ENCODE results near the gene PUM2. TPM values are rescaled to one million over a fixed set of nuclear protein-coding genes. Genes with fewer than 3 reads are reported as not detected.

Gene PUM2
- total and polyA plus RNA-seq, 2 of the 13 experiments (the other 11 are each of a cell fraction or from before 2014, with no cell fraction given): 69.6 to 69.8 TPM

DNA sequence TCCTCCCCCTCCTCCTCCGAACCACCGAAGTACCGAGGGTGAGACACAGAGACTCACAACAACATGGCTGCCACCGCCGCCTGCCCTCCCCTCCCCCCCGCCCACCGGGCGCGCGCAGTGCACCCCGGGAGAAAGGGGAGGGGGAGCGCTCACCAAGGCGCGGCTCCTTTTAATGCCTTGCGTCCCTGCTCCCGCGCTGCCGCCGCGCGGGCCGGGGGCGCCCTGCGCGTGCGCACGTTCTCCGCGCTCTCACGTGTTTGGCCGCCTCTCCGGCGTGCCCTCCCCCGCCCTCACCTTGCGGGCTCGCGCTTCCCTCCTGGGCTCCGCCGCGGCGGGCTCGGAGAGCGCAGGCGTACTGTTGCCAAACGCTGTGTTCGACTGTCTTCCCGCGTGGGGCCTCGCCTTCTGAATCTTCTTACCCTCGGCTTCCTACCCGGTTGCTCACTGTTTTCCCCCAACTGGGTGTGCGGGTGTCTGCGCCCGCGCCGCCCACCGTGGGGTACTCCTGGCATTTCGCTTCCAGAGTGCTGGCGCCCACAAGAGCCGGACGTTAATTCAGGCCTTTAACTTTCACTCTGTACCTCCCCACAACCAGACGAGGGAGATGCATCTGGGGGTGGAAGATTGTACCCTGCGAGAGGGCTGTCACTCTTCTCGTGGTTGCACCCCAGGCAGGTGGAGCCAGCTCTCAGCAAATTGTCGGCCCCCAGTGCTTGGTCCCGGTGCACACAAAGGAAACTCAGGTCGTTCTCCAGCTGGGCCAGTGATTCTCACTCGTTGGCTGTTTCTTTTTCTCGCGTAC lies at the start of gene PUM2 (continued):
- TF ChIP-seq, protein P1, sequence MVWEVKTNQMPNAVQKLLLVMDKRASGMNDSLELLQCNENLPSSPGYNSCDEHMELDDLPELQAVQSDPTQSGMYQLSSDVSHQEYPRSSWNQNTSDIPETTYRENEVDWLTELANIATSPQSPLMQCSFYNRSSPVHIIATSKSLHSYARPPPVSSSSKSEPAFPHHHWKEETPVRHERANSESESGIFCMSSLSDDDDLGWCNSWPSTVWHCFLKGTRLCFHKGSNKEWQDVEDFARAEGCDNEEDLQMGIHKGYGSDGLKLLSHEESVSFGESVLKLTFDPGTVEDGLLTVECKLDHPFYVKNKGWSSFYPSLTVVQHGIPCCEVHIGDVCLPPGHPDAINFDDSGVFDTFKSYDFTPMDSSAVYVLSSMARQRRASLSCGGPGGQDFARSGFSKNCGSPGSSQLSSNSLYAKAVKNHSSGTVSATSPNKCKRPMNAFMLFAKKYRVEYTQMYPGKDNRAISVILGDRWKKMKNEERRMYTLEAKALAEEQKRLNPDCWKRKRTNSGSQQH (CRISPR knock-in tag; IDR thresholded peaks at IDR 0.05; ENCODE audit: low read depth): peak; percentile 69; the same call in 1 of the 2 replicates
- TF ChIP-seq ZNF577 (CRISPR knock-in tag; IDR thresholded peaks at IDR 0.05; ENCODE audit: borderline replicate concordance, low read depth): 0 out of 2 replicates have a peak, but pooled peaks have one; percentile 65
- TF ChIP-seq ZNF546 (CRISPR knock-in tag; conservative IDR thresholded peaks at IDR 0.05): peak; percentile 80; the same call in 1 of the 2 replicates
- TF ChIP-seq TRIM24 (CRISPR knock-in tag; IDR thresholded peaks at IDR 0.05): no peak
- TF ChIP-seq TBP (CRISPR knock-in tag; IDR thresholded peaks at IDR 0.05): peak; percentile 98; the same call in 1 of the 2 replicates
- TF ChIP-seq NFE2L1 (CRISPR knock-in tag; IDR thresholded peaks at IDR 0.05; ENCODE audit: borderline replicate concordance): peak; percentile 76; the same call in 1 of the 2 replicates
- TF ChIP-seq ZNF7 (CRISPR knock-in tag; IDR thresholded peaks at IDR 0.05): no peak
- peak; percentile 88; the same call in 1 of the 2 replicates for TF ChIP-seq ZNF343 (CRISPR knock-in tag; IDR thresholded peaks at IDR 0.05)
- peak; percentile 85 for TF ChIP-seq SRSF1 (optimal IDR thresholded peaks at IDR 0.05; ENCODE audit: low read depth, low read length)
- peak; percentile 61 for TF ChIP-seq SKI (IDR thresholded peaks at IDR 0.05; ENCODE audit: partially characterized antibody)
- peak; percentile 86 for TF ChIP-seq NR1H2 (CRISPR knock-in tag; IDR thresholded peaks at IDR 0.05; ENCODE audit: borderline replicate concordance, low read depth)
- peak; percentile 89 for TF ChIP-seq IKZF4 (CRISPR knock-in tag; IDR thresholded peaks at IDR 0.05; ENCODE audit: borderline replicate concordance, low read depth, not compliant biosample characterization)
- TF ChIP-seq ZFP82 (CRISPR knock-in tag; IDR thresholded peaks at IDR 0.05; ENCODE audit: borderline replicate concordance): no peak; the same call in none of the 2 replicates
- TF ChIP-seq MTA1 (CRISPR knock-in tag; IDR thresholded peaks at IDR 0.05; ENCODE audit: borderline replicate concordance): peak; percentile 78; the same call in 1 of the 2 replicates
- peak; percentile 94 for TF ChIP-seq ZC3H13 (CRISPR knock-in tag; IDR thresholded peaks at IDR 0.05)
- TF ChIP-seq, protein P2, sequence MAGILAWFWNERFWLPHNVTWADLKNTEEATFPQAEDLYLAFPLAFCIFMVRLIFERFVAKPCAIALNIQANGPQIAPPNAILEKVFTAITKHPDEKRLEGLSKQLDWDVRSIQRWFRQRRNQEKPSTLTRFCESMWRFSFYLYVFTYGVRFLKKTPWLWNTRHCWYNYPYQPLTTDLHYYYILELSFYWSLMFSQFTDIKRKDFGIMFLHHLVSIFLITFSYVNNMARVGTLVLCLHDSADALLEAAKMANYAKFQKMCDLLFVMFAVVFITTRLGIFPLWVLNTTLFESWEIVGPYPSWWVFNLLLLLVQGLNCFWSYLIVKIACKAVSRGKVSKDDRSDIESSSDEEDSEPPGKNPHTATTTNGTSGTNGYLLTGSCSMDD (CRISPR knock-in tag; IDR thresholded peaks at IDR 0.05): peak; percentile 95
- TF ChIP-seq, protein P3, sequence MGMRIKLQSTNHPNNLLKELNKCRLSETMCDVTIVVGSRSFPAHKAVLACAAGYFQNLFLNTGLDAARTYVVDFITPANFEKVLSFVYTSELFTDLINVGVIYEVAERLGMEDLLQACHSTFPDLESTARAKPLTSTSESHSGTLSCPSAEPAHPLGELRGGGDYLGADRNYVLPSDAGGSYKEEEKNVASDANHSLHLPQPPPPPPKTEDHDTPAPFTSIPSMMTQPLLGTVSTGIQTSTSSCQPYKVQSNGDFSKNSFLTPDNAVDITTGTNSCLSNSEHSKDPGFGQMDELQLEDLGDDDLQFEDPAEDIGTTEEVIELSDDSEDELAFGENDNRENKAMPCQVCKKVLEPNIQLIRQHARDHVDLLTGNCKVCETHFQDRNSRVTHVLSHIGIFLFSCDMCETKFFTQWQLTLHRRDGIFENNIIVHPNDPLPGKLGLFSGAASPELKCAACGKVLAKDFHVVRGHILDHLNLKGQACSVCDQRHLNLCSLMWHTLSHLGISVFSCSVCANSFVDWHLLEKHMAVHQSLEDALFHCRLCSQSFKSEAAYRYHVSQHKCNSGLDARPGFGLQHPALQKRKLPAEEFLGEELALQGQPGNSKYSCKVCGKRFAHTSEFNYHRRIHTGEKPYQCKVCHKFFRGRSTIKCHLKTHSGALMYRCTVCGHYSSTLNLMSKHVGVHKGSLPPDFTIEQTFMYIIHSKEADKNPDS (CRISPR knock-in tag; IDR thresholded peaks at IDR 0.05): peak; percentile 93; the same call in 1 of the 2 replicates
- peak; percentile 96 for TF ChIP-seq TBX2 (CRISPR knock-in tag; IDR thresholded peaks at IDR 0.05; ENCODE audit: borderline replicate concordance)
- TF ChIP-seq, protein P4, sequence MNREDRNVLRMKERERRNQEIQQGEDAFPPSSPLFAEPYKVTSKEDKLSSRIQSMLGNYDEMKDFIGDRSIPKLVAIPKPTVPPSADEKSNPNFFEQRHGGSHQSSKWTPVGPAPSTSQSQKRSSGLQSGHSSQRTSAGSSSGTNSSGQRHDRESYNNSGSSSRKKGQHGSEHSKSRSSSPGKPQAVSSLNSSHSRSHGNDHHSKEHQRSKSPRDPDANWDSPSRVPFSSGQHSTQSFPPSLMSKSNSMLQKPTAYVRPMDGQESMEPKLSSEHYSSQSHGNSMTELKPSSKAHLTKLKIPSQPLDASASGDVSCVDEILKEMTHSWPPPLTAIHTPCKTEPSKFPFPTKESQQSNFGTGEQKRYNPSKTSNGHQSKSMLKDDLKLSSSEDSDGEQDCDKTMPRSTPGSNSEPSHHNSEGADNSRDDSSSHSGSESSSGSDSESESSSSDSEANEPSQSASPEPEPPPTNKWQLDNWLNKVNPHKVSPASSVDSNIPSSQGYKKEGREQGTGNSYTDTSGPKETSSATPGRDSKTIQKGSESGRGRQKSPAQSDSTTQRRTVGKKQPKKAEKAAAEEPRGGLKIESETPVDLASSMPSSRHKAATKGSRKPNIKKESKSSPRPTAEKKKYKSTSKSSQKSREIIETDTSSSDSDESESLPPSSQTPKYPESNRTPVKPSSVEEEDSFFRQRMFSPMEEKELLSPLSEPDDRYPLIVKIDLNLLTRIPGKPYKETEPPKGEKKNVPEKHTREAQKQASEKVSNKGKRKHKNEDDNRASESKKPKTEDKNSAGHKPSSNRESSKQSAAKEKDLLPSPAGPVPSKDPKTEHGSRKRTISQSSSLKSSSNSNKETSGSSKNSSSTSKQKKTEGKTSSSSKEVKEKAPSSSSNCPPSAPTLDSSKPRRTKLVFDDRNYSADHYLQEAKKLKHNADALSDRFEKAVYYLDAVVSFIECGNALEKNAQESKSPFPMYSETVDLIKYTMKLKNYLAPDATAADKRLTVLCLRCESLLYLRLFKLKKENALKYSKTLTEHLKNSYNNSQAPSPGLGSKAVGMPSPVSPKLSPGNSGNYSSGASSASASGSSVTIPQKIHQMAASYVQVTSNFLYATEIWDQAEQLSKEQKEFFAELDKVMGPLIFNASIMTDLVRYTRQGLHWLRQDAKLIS (CRISPR knock-in tag; IDR thresholded peaks at IDR 0.05): no peak; the same call in 1 of the 2 replicates
- 0 out of 2 replicates have a peak, but pooled peaks have one; percentile 22 for TF ChIP-seq YEATS4 (CRISPR knock-in tag; IDR thresholded peaks at IDR 0.05; ENCODE audit: borderline replicate concordance)
